CMK (cell line): ENCODE measurements around the gene KCTD5.

Experiments used
- DNase-seq: peaks from one replicate; pipeline ENCODE4 v3.0.0-alpha.2; 2010; ENCODE audit warnings: low read depth

KCTD5 gene

DNA sequence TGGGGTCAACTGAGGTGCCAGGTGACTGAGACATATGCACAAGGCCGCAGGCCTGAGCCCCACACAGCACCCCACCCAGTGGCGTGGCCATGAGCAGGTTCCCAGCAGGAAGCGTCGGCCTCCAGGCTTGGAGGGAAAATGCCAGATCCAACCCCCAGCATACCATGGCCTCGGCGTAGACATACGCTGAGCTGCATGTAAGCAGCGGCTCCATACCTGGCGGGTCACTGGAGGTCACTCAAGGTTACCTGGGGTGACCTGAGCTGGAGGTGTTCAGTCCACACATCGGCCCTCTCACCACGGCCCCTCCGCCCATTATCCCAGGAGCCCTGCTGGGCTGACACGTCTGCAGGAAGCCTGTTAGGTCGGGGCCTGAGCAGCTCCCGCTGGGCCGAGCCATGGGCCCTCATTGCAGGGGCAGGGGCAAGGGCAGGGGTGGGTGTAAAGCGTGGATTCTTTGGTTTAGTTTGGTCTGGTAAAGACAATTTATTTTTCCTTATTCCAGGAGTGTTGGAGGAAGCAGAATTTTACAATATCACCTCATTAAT, 15.2 kb downstream of the KCTD5 start:
- DNase-seq, result no peak

DNA sequence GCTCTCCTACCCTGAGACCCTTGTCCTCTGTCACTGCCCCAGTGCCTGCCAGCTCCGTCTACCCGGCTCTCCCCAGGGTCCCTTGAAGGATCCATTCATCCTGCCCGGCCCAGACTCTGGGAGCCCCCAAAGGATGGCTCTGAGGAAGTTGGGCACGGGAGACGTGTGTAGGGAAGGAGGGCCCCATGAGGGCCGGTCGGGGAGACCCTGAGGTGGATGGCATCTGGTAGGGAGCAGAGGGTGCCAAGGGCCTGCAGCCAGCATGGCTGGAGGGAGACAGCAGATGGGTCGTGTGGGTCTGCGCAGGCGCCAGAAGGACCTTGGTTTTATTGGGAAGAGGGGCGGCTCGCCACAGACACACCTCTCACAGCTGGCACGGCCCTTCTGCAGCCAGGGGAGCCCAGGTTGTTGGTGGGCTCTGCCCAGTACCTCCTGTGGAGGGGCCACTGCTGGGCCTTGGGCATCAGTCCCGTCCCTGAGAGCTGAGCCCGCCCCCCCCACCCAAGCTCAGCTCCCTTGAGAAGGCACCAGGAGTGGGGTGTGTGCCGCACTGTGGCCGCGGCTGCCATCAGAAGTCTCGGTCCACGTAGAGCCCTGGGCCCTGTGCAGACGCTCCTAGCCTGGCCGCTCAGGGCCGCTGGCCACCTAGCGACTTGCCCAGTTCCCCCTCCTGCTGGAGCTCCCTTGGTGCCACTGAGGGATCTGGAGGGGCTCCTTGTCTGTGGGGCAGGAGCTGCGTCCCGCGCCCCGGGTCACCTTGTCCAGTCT, 16.0 kb downstream of the KCTD5 start:
- no peak for DNase-seq

DNA sequence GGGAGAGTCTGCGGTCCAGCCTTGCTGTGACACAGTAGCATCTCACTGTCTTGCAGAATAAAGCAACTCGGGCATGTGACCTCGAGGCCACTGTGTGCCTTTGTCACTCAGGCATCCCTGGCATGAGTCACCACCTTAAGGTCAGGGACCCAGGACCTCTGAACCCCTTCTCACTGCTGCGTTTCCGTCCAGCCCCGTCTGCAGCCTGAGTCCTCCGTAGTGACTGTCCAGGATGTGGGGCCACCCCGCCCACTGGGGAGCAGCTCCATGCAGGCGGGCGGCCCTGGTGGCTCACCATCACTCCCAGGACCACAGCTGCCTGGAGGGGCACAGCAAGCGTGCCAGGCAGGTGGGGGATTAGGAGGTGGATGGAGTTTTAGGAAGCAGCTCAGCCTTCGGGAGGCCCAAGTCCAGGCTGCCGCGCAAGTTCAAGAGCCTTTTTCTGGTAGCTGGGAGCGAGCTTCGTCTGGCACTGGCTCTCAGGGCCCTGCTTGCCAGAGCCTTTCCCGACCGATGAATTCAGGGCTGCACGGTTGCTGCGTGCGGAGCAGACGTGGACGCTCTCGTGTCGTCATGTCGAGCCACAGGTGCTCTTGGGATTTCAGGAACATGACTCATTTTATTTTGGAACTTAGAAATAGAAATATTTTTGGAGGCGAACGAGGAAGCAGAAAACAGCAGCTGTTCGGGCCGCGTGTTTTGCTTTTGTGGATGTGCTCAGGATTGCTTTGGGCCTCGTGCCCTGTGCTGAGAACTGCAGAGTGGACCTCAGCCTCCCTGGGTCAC, 16.8 kb downstream of the KCTD5 start:
- no peak for DNase-seq

DNA sequence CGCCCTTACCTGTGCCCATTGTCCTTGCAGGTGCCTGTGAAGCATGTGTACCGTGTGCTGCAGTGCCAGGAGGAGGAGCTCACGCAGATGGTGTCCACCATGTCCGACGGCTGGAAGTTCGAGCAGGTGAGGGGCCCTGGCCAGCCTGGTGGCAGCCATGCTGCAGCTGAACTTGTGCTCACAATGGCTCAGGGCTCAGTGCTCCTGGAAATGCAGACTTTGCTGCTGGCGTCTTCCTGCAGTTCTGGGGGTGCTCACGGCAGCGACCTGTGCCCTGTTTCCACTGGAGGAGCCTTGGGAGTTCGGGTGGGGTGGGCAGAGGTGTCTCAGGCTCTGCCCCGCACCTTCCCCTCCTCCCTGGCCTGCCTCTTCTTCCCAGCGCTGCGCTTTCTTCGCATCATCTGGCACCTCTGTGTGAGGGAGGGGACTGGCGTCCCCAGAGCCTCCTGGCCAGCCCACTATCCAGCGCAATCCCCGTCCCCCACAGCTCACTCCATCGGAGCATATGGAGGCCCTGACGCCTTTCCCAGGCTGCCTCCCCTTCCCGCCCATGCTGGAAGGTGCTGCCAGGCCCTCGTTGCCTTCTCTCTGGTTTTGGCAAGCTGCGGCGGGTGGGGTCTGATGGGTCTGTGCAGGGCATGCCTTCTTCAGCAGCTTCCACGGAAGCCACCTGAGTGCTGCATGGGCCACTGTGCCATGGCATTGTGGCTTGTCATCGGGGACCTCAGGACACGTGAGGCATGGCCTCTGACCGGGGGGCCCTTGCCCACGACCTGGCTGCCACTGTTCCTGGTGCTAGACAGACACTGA, 17.7 kb downstream of the KCTD5 start:
- DNase-seq, result no peak

DNA sequence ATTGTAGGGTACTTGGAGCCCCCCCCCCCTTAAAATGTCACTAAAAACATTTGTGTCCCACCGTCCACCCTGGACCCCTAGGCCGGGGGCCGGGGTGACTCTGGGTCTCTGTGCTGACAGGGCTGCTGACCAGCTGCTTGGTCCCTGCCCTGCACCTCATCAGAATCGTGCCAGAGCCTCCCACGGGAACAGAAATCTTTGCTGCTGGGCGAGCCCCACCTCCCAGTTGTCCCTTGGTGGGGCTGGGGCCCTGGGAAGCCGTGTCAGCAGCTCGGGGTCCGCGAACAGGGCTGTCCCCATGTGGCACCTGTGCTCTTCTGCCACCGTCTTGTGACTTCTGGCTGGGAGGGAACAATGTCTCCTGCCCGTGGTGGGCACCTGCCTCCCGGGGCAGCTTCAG, 18.5 kb downstream of the KCTD5 start:
- DNase-seq, result no peak

DNA sequence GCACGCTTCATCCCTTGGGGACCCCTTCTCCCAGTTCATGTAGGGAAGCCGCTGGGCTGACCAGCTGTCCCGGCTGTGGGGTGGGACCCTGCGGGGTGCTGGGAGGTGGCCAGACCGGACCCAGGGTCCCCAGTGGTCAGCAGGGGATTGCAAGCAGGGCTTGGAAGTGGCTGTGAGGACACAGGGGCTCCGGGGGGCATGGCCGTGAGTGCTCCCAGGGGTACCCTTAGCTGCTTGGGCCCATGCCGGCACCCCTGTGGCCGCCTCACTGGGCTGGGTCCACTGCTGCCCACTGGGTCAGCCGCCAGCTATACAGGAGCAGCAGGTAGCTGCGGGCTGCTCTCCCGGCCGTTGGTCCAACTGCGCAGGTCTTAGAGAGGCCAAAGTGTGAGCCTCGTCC, 18.9 kb downstream of the KCTD5 start:
- DNase-seq, result no peak

DNA sequence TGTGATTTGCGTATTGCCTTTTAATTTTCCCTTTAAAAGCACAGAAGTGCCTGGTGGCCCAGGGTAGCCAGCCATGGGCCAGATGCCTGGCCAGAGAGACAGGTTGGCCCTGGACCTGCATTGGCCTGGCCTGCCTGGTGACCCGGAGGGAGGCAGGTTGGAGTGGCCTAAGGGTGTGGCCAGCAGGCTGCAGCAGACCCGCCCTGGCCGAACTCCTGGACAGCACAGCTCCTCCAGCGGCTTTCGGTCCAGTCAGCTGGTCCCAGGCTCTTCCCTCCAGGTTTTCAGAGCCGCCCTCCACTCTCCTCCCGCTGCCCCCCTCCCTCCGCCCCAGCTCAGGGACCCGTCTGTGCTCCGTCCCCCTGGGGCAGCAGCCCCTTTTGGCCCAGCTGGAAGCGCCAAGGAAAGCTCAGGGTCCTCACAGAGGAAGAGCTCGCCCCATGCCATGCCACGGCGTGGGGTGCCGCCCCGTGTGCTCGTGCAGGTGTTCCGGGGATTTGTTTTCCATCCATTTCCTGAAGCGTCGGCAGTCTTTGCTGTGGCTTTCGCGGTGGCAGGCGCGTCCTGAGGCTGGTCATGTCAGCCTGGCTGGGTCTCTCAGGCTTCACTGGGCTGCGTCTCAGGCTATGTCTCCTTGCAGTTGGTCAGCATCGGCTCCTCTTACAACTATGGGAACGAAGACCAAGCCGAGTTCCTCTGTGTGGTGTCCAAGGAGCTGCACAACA, 19.6 kb downstream of the KCTD5 start:
- no peak for DNase-seq

DNA sequence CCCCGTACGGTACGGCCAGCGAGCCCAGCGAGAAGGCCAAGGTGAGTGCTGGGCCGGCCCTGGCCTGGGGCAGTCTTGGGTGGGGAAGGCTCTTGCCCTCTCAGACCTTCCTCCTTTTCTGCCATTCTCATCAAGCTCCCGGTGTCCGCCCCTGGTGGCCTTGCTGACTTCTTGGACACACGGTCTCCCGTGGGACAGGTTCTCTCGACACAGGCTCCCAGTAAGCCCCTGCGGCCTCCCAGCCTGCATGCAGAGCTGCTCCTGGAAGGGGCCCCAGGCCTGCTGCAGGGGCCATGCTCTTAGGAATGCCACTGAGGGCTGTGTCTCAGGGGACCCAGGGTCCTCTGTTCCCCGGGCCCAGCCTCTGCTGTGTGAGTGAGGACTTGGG, 20.1 kb downstream of the KCTD5 start:
- no peak for DNase-seq

DNA sequence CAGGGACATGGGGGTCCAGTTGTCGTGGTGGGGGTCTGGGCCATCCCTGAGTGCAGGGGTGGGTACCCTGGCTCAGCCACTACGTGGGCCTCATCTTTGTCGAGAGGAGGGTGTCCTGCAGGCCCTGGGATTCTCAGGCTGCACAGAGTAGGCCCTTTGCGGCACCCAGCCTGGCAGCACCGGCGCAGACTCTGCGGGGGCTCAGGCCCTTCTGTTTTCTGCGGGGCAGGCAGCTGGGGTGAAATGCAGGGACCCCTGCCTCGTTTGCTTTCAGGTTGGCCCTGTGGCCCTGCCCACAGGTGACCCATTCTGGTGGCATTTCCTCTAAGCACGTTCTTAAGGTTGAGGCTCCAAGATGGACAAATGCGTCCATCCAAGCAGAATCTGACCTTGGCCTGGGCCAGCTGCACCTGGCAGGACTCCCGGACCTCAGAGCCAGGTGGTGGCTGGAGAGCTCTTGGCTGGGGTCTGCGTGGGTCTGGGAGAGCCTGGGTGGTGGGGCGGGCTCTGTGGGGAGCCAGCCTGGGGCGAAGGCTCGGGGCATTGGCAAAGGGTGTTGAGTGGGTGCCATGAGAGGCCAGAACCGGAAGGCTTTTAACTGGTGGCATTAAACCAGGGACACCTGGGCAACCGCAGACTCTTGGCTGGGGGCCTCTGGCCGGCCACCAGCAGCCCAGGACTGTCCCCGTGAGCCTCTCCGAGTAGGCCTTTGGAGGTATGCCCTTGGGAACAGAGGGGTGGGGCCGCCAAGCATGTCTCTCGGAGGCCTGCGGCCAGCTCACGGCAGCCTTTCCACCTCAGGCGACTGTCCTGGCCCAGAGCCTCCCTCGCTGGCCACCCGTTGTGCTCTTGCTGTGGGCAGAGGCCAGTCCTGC, 20.8 kb downstream of the KCTD5 start:
- no peak for DNase-seq

DNA sequence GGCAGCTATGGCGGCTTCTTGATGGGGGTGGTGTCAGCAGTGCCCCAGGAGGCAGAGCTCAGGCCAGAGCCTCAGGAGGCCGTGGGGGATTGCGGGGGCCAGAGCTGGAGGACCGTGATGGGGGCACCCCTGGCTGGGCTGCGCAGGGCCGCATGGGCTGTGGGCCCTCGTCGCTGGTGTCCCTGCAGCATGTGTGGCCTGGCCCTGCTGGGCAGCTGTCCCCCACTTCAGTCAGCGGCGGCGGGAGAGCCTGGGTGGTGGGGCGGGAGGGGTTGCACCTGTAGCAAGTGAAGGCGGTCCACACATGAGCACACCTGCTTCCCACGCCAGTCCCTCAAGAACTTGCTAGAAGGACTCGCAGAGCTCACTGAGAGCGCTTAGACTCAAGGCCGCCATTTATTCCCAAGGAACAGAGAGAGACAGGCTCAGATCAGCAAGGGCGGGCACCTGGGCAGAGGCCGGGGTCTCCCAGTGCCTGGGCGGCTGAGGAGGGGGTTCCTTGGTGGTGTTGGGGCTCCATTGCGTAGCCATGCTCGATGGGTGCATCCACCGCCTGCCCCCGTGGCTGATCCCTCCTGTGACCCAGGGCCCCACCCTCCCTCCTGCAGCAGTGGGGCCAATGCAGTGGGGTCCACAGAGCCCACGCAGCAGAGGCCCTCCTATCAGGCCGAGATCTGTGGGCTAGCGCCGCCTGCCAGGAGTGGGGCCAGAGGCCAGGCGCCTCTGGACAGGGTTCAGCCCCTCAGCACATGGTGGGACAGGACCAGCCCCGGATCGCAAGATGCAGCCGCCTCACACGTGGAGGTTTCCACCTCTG, 22.1 kb downstream of the KCTD5 start:
- no peak for DNase-seq

DNA sequence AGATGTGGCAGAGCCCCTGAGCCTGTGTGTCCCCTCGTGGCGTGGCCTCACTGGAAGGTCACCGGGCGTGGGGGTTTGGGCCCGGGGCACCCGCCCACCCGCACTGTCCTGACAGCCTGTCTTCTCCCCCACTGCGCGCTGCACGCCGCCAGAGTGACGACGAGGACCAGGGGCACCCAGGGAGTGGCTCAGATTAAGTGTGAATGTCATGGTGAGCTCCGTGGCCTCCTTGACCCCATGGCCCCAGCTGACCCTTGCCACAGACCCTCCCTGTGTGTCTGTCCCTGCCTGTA, 22.6 kb downstream of the KCTD5 start:
- no peak for DNase-seq

DNA sequence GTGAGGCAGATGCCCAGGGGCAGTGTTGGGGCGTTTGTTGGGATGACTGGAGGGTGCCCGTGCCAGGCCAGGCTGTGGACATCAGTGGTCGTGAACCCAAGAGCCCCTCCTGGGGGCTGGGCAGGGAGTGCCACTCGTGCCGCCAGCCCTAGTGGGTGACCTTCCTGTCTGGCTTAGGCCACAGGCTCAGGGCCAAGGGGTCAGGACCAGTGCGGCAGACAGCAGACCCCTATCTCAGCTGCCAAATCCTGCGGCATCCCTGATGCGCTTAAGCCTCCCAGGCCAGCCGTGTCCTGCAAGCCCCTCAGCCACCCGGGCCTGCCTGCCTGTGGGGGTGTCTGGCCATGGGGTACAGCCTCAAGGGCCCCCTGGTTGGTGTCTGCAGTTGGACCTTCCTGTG, 23.0 kb downstream of the KCTD5 start:
- DNase-seq, result no peak

DNA sequence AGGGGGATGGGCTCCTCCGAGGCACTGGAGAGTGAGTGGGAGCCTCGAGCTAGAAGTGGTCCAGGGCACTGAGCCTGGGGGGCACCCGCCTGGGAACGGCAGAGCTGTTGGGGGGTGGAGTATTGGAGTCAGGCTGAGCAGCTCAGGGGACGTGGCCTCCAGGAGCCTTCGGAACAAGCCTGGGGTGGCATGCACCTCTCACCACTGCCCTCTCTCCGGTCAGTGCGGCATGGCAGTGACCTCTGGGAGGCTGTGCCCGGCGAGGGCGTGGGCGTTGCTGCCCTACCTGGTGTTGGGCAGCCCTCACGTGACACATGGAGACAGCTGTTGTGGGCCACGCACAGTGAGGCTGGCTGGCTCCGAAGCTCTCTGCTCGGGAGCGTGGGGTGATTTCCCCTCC, 23.8 kb downstream of the KCTD5 start:
- no peak for DNase-seq

DNA sequence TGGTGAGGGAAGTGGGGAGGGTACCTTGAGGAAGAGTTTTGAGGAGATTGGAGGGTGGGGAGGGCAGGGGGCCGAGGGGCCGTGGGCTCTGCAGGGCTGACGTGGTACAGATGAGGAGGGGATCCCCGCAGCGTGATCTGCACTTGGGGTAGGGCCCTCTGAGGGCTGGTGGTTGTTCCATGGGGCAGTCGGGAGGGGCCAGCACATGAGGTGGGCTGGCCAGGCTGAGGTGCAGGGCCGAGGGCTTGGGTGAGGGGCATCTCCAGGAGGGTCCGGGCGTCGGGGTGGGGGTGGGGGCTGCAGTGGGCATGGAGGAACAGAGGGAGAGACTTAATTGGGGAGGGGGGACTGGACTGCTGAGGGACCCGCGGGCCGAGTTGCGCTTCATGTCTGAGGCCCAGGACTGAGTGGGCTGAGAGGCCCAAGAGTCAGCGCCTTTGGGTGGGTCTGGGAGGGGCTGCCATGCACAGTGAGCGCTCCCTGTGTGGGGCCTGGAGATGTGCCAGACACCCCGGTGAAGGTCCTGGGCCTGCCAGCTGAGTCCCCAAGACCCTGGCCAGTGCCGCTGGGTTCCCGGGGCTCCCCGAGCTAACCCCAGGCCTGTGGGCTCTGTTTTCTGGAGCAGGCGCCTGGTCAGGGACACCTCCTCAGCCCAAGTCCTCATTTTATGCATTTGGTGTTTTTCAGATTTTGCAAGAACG, 24.4 kb downstream of the KCTD5 start:
- DNase-seq, result no peak

DNA sequence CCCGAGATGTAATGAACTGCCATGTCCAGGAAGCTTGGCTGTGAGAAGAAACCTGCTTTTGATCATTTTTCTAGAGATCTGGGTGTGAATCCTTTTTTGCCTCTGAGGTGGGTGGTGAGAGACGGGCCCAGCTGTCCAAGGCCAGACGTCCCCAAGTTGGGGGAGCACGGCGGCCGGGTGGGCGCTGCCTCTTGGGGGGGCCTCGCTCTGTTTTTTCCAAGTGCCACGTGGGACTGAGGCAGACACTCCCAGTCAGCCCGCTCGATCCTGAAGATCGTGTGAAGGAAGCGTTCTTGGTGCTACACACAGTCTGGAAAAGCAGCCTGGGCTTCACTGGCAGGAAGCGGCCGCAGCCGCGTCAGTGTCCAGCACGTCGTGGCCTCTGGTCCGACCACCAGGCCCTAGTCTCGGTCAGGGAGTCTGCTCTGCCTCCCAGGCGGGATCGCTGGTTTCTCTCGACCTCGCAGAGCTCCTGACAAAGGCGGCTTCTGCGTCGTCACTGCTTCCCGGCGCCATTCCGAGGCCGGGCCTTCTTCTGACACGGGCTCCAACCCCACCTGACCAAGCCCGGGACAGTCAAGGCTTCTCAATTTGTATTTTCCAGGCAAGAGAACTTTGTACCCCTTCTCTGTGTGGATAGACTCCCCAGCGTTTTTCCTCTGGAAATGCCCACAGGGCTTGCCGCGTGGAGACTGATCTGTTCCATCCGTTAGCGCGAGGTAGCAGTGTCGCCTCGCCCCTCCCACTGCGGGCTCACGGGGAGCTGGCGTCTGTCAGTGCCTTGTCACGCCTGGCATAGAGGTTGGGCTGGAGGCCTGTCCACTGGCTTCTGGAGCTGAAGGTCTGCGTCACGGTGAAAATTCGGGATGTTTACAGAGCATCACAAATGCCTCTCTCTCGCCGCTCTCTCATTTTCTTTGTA, 25.3 kb downstream of the KCTD5 start:
- no peak for DNase-seq

DNA sequence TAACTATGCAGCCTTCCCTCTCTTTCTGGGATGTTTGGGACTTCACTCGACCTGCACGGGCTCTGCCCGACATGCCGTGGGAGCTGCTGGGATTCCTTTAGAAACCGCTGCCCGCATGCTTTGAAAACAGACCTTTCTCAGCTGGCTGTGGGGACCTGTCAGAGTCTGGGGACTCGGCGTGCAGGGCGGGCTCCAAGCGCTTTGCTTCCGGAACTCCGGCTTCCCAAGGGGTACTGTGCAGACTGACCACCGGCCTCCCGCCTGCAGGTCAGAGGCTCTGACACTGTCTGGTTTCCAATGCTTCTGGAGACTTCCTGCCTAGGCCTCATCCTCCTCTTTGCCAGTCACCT, 25.9 kb downstream of the KCTD5 start:
- DNase-seq, result no peak

DNA sequence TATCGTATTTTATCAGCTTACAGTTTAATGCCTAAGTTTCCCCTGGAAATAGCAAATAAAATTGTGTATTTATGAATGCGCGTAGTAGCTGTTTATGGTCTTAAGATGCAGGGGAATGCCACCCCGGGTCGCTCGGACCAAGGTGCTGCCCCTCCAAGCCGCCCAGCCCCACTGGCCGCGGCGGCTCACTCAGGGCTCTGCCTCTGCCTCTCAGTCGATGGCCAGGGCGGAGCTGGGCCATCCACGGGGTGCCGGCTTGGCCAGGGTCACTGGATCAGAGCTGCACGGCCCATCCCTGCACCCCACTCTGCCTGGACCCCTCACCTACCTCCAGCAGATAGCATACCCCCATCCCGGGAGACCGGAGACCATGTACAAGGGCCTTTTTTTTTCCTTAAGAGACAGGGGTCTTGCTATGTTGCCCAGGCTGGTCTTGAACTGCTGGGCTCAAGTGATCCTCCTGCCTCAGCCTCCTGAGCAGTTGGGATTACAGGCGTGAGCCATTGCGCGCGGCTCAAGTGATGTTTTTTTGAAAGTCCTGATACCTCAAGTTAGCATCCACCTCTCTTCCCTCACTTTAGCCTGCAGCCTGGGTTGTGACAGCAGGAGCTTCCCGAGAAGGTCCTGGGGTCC, 26.7 kb downstream of the KCTD5 start:
- no peak for DNase-seq

DNA sequence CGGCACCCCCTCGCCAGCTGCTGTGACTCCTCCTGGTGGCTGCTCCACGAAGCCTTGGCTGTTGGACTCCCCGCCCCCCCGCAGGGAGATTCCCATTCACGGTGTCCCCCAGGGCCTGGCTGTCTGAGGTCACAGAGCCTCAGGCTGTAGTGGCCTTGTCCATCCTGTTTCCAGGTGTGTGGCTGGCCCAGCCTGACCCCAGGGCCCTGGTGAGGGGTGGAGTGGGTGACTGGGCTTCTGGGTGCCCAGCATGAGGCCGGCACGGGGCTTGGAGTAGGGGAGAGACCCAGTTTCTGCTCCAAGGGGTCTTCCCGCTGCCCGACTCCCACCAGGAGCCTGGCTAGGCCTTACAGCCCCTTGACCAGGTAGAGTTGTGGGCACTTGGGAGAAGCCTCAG, 27.3 kb downstream of the KCTD5 start:
- DNase-seq, result no peak
